ENCODE results near the gene TRAF3.

Gene TRAF3

DNA sequence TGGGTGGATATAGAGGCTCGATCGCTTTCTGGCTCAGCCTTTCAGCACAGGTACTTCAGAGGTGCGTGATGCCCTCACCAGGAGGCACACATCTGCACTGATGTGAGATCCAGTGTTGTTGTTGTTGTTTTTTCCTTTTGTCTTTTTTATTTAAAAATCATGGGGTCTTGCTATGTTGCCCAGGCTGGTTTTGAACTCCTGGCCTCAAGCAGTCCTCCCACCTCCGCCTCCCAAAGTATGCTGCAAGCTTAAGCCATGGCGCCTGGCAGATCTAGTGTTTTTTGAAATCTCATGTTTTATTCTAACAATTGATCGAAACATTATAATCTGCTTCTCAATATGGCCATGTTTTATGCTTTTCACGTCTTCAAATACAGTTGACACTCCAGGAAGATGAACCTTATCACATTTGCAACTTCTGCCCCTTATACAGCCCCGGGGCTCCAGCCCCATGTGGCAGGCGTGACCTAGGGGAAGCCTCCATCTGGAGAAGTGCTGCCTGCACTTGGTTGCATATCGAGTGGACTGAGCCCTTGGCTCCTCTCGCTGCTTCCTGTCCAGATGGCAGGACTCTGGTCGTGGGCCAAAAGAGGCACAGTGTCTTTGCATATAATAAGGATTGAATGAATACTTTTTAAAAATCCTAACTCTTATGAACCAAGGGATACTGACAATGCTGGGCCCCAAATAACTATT, 71.7 kb downstream of the TRAF3 start:
- Histone ChIP-seq H3K36me3 (ENCODE audit: low read depth) (peaks cover 5% of the 10 kb centered on the region; the same call in 1 of the 2 replicates), H3K27me3 (ENCODE audit: insufficient read depth, poor library complexity, severe bottlenecking) (no peaks in the 10 kb centered on the region), H3K4me3 (ENCODE audit: severe bottlenecking) (no peak overlapping the region), H3K27ac (ENCODE audit: poor library complexity, severe bottlenecking) (no peak overlapping the region), H3K4me1 (ENCODE audit: insufficient read depth, poor library complexity, severe bottlenecking) (no peaks in the 10 kb centered on the region), H3K9me3 (ENCODE audit: severe bottlenecking) (no peaks in the 10 kb centered on the region)
- ATAC-seq (ENCODE audit: low read depth): no peak
- DNase-seq (ENCODE audit: low spot score): no peak
- TF ChIP-seq CTCF (IDR thresholded peaks at IDR 0.05; ENCODE audit: poor library complexity, severe bottlenecking): no peak

DNA sequence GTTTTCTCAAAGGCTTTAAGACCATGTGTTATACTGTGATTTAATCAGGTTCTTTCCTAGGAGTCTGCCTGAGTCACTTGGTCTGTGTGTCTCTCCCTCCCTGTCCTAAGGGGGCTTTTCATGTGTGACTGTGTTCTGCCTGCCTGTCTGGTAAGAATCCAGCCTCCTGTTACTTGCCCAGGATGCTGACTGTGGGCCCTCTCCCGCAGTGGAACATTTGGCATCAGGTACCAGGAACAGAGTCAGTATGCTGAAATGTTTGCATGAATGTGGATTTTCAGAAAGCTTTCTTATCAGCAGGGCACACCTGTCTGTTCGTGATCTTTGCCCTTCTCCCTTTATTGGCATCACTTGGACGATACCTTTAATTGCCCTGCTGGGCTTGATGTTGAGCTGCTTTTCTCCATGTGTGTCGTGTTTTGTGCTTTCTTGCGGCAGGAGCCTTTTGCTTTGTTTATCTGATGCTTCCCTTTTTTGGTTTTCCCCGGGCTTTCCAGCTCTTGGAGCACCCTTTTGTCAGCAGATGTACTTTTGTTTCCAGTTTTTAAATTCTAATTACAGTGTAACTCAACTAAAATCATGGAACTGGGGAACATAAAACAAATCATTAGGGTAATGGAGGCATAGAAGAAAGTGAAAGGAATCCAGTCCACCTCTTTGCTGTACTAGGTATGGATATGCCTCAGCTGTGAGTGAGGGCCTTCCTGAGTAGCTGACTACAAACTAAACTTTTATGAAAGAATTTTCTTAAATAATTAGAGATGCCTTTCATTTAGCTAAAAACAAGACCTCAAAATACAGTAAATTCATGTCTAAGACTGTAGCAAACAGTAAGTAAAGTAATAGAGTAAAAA, 72.5 kb downstream of the TRAF3 start:
- ATAC-seq (ENCODE audit: low read depth) (peak; percentile 27; the same call in 2 of the 3 replicates), DNase-seq (ENCODE audit: low spot score) (no peak)
- Histone ChIP-seq H3K4me1 (ENCODE audit: insufficient read depth, poor library complexity, severe bottlenecking) (no peaks in the 10 kb centered on the region), H3K9me3 (ENCODE audit: severe bottlenecking) (no peaks in the 10 kb centered on the region), H3K27me3 (ENCODE audit: insufficient read depth, poor library complexity, severe bottlenecking) (no peaks in the 10 kb centered on the region), H3K4me3 (ENCODE audit: severe bottlenecking) (no peak overlapping the region), H3K27ac (ENCODE audit: poor library complexity, severe bottlenecking) (no peak overlapping the region), H3K36me3 (ENCODE audit: low read depth) (peaks cover 5% of the 10 kb centered on the region; the same call in 1 of the 2 replicates)
- TF ChIP-seq CTCF (IDR thresholded peaks at IDR 0.05; ENCODE audit: poor library complexity, severe bottlenecking): no peak

DNA sequence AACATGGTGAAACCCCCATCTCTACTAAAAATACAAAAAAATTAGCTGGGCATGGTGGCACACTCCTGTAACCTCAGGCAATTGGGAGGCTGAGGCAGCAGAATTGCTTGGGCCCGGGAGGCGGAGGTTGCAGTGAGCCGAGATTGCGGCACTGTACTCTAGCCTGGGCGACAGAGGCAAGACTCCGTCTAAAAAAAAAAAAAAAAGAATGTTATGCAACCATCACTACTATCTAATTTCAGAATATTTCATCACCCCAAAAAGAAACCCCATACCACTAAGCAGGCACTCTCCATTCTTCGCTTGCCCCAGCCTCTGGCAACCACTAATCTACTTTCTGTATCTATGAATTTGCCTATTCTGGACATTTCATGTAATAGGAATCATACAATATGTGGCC, 76.4 kb downstream of the TRAF3 start:
- H3K4me3 ChIP-seq (ENCODE audit: severe bottlenecking): no peak overlapping the region
- ATAC-seq (ENCODE audit: low read depth) (no peak), DNase-seq (ENCODE audit: low spot score) (no peak)
- H3K27me3 ChIP-seq (ENCODE audit: insufficient read depth, poor library complexity, severe bottlenecking): no peaks in the 10 kb centered on the region
- no peak overlapping the region for H3K27ac ChIP-seq (ENCODE audit: poor library complexity, severe bottlenecking)
- no peaks in the 10 kb centered on the region for H3K9me3 ChIP-seq (ENCODE audit: severe bottlenecking)
- no peak for TF ChIP-seq CTCF (IDR thresholded peaks at IDR 0.05; ENCODE audit: poor library complexity, severe bottlenecking)
- H3K36me3 ChIP-seq (ENCODE audit: low read depth): no peaks in the 10 kb centered on the region
- H3K4me1 ChIP-seq (ENCODE audit: insufficient read depth, poor library complexity, severe bottlenecking): no peaks in the 10 kb centered on the region

DNA sequence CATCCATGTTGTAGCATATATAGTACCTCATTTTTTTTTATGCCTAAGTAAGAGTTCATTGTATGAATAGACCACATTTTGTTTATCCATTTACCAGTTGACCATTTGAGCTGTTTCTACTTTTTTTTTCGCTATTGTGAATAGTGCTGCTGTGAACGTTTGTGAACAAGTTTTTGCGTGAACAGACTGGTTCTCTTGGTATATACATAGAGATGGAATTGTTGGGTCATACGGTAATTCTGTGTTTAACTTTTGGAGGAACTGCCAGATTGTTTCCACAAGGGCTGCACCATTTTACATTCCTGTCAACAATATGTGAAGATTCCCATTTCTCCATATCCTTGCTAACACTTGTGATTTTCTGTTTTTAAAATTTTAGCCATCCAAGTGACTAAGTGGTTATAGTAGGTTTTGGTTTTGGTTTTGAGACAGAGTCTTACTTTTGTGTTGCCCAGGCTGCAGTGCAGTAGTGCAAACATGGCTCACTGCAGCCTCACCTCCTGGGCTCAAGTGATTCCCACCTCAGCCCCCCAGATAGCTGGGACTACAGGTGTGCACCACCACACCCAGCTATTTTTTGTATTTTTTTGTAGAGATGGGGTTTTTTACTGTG, 76.9 kb downstream of the TRAF3 start:
- Histone ChIP-seq H3K9me3 (ENCODE audit: severe bottlenecking) (no peaks in the 10 kb centered on the region), H3K36me3 (ENCODE audit: low read depth) (no peaks in the 10 kb centered on the region), H3K4me1 (ENCODE audit: insufficient read depth, poor library complexity, severe bottlenecking) (no peaks in the 10 kb centered on the region), H3K27ac (ENCODE audit: poor library complexity, severe bottlenecking) (no peak overlapping the region), H3K4me3 (ENCODE audit: severe bottlenecking) (no peak overlapping the region), H3K27me3 (ENCODE audit: insufficient read depth, poor library complexity, severe bottlenecking) (no peaks in the 10 kb centered on the region)
- ATAC-seq (ENCODE audit: low read depth) (no peak), DNase-seq (ENCODE audit: low spot score) (no peak)
- no peak for TF ChIP-seq CTCF (IDR thresholded peaks at IDR 0.05; ENCODE audit: poor library complexity, severe bottlenecking)
